ENCODE data around the gene EED.
"Not testable (repeated sequence)": the region's sequence is repeated elsewhere in the genome, so short reads cannot be mapped to it uniquely, and the experiment has no call there.

EED gene

GRCh38 chr11:86219311-86220193 lies 25.0 kb upstream of the EED start:
- no peak for DNase-seq

GRCh38 chr11:86220653-86221052 lies 23.9 kb upstream of the EED start:
- DNase-seq = no peak

GRCh38 chr11:86222081-86222480 lies 22.5 kb upstream of the EED start:
- DNase-seq = no peak

- DNase-seq = not testable (repeated sequence)
Measured at GRCh38 chr11:86224575-86224974, 20.0 kb upstream of the EED start.

GRCh38 chr11:86225344-86225743 lies 19.2 kb upstream of the EED start:
- not testable (repeated sequence) for DNase-seq

GRCh38 chr11:86228269-86229038 lies 16.1 kb upstream of the EED start:
- DNase-seq = no peak

GRCh38 chr11:86229039-86229330 lies 15.6 kb upstream of the EED start:
- DNase-seq = not testable (repeated sequence)

GRCh38 chr11:86230179-86230804 lies 14.3 kb upstream of the EED start:
- no peak for DNase-seq

GRCh38 chr11:86230921-86231434 lies 13.6 kb upstream of the EED start:
- DNase-seq = no peak

- DNase-seq = no peak
Measured at GRCh38 chr11:86232556-86232955, 12.0 kb upstream of the EED start.

GRCh38 chr11:86234831-86235461 lies 9.6 kb upstream of the EED start:
- DNase-seq = no peak

GRCh38 chr11:86237267-86237804 lies 7.2 kb upstream of the EED start:
- no peak for DNase-seq

- no peak for DNase-seq
Measured at GRCh38 chr11:86240164-86240563, 4.4 kb upstream of the EED start.

- no peak for DNase-seq
Measured at GRCh38 chr11:86241956-86242535, 2.5 kb upstream of the EED start.

GRCh38 chr11:86243396-86243795 lies 1.2 kb upstream of the EED start:
- no peak for DNase-seq

GRCh38 chr11:86244063-86244521 lies 461 bp upstream of the EED start:
- no peak for DNase-seq

GRCh38 chr11:86245369-86246292 lies 1.1 kb downstream of the EED start:
- DNase-seq = no peak

GRCh38 chr11:86246293-86246675 lies 1.7 kb downstream of the EED start:
- no peak for DNase-seq

- no peak for DNase-seq
Measured at GRCh38 chr11:86247608-86248007, 3.1 kb downstream of the EED start.

GRCh38 chr11:86248609-86249008 lies 4.1 kb downstream of the EED start:
- no peak for DNase-seq

All from GOT3 (cell line).